Activated CD4-positive, alpha-beta T cell treated with anti-CD3 and anti-CD28 coated beads for 4 hours (primary cell): ENCODE results near the gene SCN10A.

Experiments
- DNase-seq, 2 donors: peaks; one replicate each; pipeline ENCODE4 v3.0.0-alpha.2; 2020

Gene SCN10A

DNA sequence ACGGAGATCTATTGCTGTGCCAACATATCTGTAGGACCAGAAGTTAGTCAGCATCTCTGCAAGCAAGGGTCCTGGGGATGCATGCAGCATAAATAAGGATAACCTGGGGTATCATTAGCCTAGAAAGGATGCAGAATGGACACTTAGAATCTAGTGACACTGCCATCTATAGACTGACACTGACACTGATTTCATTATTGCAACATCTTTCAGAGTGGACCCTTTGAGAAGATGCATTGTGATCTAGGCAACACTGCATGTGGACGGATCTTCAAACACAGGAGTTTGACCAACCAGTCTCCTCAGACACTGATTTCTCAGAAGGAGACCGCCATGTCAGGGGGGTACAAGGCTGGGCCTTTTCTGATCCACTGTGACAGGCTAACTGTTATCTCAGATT is 52.4 kb downstream of the SCN10A start:
- DNase-seq, result no peak

DNA sequence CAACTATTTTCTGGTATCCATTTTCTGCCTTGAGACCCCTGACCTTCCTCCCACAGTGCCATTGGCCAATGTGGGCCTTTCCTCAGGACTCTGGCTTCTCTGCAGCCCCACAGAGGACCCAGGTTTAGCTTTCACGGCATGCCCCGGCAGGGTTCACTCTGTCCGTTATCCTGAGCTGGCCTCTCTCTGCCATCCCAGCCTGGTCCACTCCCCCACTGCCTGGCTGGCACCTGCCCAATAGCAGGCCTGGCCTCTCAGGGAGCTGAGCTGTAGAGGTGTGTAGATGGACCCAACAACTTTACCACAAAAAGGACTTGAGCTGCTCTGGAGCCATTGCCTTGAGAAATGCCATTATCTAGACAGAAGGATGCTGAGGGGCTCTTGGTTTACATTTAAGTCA is 57.5 kb downstream of the SCN10A start:
- DNase-seq, result no peak

DNA sequence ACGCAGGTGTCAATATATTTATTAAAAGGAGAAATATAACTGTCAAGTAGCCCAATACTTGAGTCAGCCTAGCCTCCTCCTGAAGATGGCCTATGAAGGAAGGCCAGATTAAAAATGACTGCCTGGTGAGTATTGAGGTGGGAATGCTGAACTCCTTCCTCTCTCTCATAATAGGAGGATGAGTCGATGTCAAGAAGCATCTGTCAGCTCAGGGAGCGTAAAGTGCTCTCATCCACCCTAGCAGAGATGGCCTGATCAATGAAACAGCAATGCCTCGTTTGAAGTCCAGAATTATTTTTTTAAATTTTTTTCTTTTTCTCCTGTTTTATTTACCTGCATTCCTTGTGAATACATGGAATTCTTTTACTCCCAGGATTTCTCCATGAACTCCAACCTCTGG is 58.3 kb downstream of the SCN10A start:
- DNase-seq, result no peak

DNA sequence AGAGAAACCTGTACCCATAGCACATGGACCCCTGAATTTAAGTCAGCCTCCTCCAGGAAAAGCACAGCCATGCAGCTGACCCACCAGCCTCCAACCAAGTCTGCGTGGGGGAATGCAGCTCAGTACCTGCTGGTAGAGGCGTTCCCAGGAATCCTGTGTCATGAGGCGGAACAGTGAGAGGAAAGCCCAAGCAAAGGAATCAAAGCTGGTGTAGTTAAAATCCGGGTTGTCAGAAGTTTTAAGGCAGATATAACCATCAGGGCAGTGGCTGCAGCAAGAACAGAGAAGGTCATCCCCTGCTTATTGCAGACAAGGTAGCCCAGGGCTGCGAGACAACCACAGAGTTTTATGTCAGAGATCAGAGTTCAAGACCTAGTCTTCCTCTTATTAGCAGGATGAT is 59.1 kb downstream of the SCN10A start:
- no peak for DNase-seq

DNA sequence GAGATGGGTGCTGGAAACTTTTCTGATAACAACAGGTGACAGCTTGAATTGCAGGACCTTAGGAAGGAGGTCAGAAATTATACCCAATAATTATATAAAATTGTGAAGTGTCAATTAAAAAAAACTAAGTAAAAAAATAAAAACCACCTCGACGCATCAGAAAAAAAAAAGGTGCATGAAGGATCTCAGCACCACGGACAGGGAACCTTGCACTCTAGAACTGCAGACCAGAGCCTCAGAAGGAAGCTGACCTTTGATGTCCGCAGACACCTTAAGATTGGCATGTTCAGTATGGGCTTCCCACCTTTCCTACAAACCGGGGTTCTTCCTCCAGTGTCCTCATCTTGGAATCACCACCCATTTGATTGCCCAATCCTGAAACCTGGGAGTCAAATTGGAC is 60.9 kb downstream of the SCN10A start:
- no peak for DNase-seq

DNA sequence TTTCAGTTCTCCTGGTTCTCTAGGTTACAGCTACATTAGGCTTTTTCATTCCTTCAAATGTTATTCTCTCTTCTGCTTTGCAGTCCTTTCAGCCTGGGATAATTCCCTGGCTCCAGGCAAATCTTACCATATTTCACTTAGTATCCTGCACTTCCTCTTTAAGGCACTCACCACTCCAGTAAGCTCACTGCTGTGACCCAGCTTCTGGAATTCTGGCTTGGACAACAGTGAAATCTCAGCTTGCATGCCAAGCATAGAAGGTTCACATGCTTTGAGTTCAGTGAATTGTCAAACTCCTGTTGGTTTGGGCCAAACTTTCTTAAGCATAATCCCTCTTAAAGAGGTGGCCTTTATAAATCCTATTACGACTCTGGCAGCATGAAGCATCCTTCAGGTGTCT is 69.4 kb downstream of the SCN10A start:
- DNase-seq, result no peak

DNA sequence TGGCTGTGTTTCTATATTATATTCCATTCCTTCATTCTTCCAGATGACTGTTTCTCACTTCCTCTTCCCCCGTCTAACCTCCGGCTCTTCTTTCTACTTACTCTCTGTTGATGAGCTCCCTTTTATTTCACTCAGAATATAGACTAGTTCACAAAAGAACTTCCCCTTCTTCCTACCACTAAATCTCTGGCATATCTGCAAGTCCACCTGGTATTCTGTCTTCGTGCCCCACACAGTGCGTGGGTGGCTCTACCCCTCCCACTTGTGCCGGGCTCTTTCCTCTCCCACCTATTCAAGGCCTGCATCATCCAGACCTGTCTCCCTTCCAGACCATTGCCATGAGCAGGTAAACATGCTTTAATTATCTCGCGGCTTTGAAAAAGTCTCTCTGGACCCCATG is 73.0 kb downstream of the SCN10A start:
- no peak for DNase-seq

DNA sequence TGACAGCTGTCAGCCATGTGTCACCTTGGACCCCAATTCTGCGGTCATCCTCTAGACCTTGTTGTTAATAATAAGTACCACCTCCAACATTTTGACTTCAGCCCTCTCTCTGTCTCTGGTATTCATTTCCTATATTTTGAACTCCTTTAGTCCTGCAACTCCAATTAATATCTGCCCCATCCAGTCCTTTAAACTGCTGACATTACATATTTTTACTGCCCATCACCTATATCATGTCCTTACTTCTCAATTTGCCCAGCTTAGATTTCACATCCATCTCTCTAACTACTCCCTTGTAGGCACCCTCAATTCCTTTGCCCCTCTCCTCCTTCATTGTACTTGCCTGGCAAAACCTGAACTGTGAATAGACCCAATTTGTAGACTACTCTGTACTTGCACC is 73.5 kb downstream of the SCN10A start:
- no peak for DNase-seq

DNA sequence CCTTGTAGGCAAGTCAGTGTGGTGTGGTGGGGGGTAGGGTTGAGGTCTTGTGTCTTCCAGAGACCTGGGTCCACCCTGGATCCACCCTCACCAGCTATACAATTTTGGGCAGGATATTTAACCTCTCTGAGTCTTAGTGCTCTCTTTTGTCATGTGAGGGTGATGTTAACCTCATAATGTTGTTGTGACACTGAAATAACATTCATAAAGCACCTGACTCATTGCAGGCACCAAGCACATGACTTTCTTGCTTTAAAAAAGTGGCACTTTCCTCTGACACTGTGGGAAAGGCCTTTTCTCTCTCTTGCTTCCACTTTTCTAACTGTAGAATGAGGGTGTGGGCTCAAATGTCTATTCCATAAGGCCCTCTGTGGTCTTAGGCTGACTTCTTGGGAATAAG is 75.5 kb downstream of the SCN10A start:
- DNase-seq, result no peak

DNA sequence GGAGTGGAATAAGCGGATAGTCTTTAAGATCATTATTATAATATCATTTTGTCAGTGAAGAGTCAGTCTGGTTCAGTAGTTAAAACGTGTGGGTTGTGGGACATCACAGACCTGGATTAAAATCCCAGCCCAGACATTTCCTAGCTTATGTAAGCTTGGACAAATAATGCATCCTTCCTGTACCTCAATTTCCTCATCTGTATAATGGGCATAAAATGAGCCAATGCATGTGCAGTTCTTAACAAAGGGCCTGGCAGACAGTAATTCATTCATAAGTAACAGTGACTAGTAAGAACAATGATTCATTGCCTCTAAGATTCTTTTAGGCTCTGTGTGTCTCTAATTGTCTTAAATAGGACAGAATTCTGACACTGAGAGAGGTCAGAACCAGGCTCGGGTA is 76.1 kb downstream of the SCN10A start:
- no peak for DNase-seq

DNA sequence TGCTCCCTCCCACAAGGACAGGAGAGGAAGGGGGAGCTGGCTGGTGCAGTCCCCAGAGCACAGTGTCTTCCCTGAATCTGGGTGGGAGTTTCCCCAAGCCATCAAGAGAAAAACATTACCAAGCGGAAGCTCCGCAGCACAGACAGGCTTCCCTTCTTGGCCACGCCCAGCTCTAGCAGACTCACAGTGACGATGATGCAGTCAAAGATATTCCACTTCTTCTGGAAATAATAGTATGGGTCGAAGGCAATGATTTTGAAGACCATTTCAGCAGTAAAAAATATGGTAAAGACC is 76.7 kb downstream of the SCN10A start:
- no peak for DNase-seq

DNA sequence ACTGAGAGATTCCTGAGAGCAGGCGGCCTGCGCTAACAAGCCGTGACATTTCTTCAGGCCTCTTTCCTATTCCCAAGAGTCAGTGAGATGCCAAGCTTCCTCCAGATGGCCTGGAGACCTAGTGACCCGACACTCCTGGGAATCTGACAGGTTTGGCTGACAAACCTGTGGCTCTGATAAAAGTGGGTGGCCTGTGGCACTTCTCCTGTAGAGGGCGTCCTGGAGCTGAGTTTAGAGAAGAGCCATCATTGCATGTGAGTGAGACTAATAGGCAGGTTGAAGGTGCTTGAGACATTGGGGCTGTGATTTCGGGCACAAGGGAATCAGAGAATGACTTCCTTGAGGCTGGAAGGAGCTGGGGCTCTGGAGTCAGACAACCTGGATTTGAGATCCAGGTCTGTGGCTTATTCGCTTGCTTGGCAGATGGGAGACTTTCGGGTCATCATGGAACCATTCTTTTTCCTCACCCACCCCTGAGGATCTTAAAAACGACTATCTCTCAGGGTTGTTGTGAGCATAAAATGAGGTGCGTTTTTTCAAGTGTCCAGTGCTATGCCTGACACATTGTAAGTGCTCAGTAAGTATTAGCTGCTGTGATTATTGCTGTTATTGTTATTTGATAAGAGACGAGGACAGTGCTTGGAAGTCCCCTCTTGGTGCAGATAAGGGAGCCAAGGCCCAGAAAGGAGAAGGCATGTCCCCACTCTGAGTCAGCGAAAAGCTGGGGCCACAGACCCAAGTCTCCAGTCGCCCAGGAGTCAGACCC is 77.2 kb downstream of the SCN10A start:
- no peak for DNase-seq

DNA sequence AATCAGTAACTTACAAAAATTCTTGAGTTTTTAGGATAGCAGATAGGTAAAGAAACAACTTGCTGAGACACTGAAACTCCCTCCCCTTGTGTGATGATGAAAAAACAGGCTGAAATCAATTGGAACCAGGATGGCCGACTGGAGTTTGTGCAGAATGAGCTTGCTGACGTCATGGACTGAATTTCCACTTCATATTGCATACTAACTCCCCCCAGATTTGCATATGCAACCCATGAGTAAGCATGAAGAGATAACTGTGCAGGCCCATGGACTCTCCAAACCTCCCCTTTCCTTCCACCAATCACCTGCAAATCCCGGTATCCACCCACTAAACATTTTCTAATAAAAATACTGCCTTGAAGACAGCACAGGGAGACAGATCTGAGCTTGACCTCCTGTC is 84.5 kb downstream of the SCN10A start:
- no peak for DNase-seq

DNA sequence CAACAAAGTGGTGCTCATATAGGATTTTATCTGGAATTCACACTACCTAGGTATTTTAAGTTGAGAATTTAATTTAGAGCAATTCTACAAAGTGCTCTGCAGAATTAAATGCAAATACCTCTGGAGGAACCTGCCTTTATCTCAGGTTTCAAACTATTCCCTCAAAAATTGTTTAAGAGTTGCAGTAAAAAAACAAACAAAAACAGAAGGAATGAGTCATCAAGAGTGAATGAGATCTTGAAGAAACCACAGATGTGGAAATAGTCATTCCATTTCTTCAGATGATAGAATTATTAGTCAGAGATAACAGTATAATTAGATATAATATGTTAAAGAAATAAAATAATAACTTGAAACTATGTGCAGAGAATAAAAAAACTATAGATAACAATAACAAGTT is 85.7 kb downstream of the SCN10A start:
- no peak for DNase-seq

DNA sequence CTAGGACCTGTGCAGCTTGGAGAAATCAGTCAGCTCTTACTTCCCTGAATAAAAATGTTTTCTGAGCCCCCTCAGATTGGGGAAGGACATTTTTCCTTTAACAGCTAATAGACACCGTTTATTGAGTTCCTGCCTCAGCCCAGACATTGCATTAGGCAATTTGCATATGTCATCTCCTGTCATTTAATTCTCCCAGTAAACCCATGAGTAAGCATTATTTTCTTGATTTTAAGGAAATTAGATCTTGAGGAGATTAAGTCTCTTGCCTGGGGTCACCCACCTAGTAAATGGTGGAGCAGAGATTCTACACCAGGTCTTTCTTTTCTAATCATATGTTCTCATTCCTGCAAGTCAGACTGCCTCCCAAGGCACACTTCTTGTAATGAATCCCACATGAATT is 88.0 kb downstream of the SCN10A start:
- DNase-seq, result no peak

DNA sequence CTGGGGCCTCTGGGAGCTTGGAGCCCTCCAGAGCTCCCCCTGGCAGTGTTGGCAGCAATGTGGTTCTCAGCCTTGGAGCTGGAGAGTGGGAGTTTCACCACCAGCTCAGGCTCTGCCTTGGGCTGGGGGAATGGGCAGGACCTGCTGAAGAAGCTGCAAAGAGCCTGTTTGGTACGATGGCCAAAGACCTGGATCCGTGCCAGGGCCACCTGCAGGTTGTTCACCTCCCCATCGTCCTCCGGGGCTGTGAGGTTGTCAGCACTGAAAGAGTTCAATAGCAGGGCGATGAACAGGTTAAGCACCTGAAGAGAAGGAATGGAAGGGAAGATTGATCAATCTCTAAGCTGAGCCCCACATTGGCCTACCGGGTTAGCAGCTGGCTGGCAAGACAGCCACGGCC is 89.3 kb downstream of the SCN10A start:
- DNase-seq, result no peak

DNA sequence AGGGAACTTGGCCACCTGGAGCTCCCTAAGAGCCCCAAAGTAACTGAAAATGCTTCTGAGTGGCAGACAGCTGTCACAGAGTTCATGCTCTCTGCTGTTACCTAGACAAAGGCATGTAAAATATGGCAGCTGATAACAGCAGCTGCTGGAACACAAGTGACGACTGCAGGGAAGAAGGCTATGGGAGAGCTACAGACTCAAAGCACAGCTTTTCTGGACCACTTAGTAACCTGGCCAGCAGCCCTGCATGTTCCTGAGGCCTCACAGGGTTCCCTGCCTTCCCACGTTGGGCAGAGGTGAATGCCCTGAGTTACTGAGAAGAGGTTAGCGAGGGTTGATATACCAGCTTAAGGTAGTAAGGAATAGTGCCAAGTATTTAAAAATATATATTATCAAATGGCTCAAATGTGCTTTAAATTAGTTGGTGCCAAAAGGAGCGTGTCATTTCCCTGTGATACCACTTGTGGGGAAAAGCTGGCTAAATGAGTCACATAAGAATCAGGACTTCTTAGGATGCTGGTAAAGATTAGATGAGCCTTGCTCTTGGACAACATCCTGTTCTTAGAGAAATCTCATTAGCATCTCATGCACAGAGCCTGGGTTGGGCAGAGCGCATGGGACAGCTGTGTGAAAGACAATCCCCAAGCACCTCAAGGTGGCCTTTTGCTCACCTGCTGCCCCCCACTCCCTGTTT is 90.1 kb downstream of the SCN10A start:
- DNase-seq, result no peak

DNA sequence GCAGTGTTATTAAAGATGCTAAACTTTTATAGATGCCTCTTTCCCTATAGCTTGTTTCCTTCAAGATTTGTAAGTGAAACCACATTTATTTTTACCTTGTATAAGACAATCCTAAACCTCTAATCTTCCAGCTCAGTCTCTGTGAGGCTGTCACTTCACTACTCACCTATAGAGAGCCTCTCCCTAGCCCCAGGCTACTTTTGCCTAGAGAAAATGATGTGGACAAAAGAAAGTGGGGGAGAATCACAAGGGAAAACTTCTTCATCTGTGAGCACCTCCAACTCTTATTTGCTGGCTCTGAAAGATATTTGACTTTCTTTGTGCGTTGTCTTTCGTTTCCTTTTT is 91.7 kb downstream of the SCN10A start:
- no peak for DNase-seq

DNA sequence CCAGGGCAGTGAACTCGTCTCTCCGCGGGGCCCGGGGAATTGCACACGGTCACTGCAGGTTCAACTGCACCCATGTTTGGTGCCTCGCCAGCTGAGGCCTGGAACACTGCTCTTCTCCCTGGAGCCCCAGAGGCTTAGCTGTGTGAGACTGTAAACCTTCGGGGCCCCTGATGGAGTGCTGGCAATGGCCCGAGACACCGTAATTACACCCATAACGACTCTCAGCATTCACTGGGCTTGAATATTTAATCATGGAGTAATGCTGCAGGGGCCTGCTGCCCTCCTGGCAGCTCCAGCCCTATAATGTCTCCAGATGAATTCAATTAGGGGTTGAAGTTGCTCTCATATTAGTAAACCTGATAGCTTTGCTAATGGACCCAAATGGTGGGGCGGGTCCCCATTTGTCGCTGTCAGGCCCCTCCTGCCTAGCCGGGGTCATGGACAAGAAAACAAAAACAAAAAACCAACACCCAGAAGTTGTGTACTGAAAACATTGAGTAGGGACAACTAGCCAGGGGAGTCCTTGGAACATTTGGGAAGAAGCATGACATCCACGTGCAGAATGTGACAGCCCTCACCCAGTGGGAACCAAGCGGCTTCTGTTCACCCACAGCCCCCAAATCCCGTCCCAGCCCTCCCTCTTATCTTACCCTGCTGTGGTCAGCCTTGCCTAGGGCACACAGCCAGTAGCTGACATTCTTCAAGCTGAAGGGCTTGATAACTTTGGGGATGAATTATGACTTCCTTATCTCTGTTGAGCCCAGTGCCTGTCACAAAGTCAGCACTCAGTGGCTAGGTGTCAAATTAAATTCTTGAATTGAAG is 92.2 kb downstream of the SCN10A start:
- no peak for DNase-seq

DNA sequence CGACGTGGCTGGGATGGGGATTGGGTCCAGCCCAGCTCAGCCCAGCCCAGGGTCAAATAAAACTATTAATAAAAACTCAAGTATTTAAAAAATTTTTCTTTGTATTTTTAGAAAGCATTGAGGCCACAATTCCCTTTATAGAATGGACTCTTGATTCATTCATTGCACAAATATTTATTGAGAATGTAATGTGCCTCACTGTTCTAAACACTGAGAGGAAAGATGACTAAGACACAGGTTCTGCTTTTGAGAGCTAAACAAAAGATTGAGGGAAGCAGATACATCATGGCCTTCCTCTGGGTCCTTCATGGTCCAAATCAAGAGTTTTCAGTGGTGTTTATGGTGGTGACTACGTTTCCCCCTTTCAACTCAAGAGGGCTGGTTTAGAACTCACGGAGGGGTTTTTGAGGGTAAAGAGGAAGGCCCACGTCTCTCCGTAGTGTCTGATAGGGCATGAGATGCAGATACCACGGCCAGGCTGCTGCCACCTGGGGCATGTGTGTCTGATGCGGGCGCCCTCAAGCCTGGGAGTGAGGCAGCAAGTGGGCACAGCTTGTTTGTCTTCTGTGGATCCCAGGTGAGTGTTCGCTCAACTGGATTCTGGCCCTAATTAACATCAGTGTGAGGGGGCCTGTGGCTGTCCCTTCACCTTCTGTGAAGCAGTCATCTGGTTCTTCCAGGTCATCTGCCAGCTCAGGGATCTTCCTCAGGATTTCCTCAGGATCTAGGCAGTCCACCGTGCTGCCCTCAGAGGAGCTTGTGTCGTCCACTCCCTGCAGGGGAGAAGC is 93.0 kb downstream of the SCN10A start:
- DNase-seq, result no peak

DNA sequence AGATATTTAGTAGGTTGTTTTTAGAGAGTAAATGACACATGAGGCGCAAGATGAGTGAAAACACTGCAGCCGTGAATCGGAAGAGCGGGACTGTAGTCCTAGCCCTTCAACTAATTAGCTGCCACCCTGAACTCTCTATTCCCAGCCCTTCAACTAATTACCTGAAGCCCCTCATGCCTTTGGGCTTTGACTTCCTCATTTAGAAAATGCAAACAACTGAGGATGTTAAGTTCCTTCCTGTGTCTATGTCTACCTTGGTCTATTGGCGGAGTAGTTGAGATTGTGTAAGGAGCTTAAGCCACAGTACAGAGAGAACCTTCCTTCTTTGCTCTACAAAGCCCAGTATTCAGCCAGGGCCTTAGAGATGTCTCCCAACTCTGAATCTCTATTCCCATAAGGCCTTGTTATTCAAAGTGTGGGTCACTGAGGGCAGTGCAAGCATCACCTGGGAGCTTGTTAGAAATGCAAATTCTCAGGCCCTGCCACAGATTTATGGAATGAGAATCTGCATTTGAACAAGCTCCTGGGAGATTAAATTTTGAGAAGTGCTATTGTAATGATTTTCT is 94.7 kb downstream of the SCN10A start:
- DNase-seq, result no peak

DNA sequence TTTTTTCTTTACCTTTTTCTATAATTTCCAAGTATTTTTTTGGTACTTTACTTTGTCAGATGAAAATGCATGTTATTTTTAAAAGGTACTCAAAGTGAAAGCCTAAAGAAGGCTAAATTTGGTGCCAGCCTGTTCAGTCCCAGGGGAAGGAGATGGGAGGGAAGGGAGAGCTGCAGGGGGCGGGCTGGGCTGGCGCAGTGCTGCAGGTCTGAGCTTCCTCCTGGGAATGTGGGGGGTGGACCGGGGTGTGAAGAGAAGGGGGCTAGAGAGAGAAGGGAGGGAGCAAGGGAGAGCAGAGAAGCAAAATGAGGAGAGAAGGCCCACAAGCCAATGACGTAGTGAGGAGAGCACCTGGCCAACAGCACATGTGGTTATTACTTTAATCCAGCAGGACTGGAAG is 95.6 kb downstream of the SCN10A start:
- no peak for DNase-seq
